Measurements from ENCODE around the gene FGFRL1.

Gene FGFRL1

GRCh38 chr4:1030031-1030430, 18.6 kb downstream of the FGFRL1 start:
- no peak for TF ChIP-seq MYC (IDR thresholded peaks at IDR 0.05; ENCODE audit: low read depth, low read length)
- no peak for TF ChIP-seq POLR2A (IDR thresholded peaks at IDR 0.05; ENCODE audit: extremely low read depth, insufficient read length)
- TF ChIP-seq CTCF (IDR thresholded peaks at IDR 0.05; ENCODE audit: low read depth, low read length), result no peak
- TF ChIP-seq, protein P1, sequence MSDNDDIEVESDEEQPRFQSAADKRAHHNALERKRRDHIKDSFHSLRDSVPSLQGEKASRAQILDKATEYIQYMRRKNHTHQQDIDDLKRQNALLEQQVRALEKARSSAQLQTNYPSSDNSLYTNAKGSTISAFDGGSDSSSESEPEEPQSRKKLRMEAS (IDR thresholded peaks at IDR 0.05; ENCODE audit: low read depth, low read length), result no peak
- DNase-seq (ENCODE audit: low read depth), result peak; percentile 79
- no peak overlapping the region for H3K4me3 ChIP-seq (ENCODE audit: low read depth, low read length)

GRCh38 chr4:1030559-1030958, 19.1 kb downstream of the FGFRL1 start:
- TF ChIP-seq, protein P1 (IDR thresholded peaks at IDR 0.05; ENCODE audit: low read depth, low read length), result no peak
- TF ChIP-seq CTCF (IDR thresholded peaks at IDR 0.05; ENCODE audit: low read depth, low read length) (no peak), MYC (IDR thresholded peaks at IDR 0.05; ENCODE audit: low read depth, low read length) (no peak), POLR2A (IDR thresholded peaks at IDR 0.05; ENCODE audit: extremely low read depth, insufficient read length) (no peak)
- DNase-seq (ENCODE audit: low read depth), result peak; percentile 77
- peak overlapping the region; percentile 13 for H3K4me3 ChIP-seq (ENCODE audit: low read depth, low read length)

GRCh38 chr4:1031346-1031745, 19.9 kb downstream of the FGFRL1 start:
- DNase-seq (ENCODE audit: low read depth), result no peak
- TF ChIP-seq, protein P1 (IDR thresholded peaks at IDR 0.05; ENCODE audit: low read depth, low read length), result no peak
- TF ChIP-seq POLR2A (IDR thresholded peaks at IDR 0.05; ENCODE audit: extremely low read depth, insufficient read length), result no peak
- TF ChIP-seq MYC (IDR thresholded peaks at IDR 0.05; ENCODE audit: low read depth, low read length), result no peak
- TF ChIP-seq CTCF (IDR thresholded peaks at IDR 0.05; ENCODE audit: low read depth, low read length), result no peak
- no peak overlapping the region for H3K4me3 ChIP-seq (ENCODE audit: low read depth, low read length)

GRCh38 chr4:1031956-1032795, 20.8 kb downstream of the FGFRL1 start:
- TF ChIP-seq CTCF (IDR thresholded peaks at IDR 0.05; ENCODE audit: low read depth, low read length) (no peak), POLR2A (IDR thresholded peaks at IDR 0.05; ENCODE audit: extremely low read depth, insufficient read length) (no peak), MYC (IDR thresholded peaks at IDR 0.05; ENCODE audit: low read depth, low read length) (no peak)
- TF ChIP-seq, protein P1 (IDR thresholded peaks at IDR 0.05; ENCODE audit: low read depth, low read length), result no peak
- DNase-seq (ENCODE audit: low read depth), result no peak
- no peak overlapping the region for H3K4me3 ChIP-seq (ENCODE audit: low read depth, low read length)

- TF ChIP-seq CTCF (IDR thresholded peaks at IDR 0.05; ENCODE audit: low read depth, low read length), result no peak
- no peak for TF ChIP-seq MYC (IDR thresholded peaks at IDR 0.05; ENCODE audit: low read depth, low read length)
- no peak for TF ChIP-seq POLR2A (IDR thresholded peaks at IDR 0.05; ENCODE audit: extremely low read depth, insufficient read length)
- TF ChIP-seq, protein P1 (IDR thresholded peaks at IDR 0.05; ENCODE audit: low read depth, low read length), result no peak
- no peak overlapping the region for H3K4me3 ChIP-seq (ENCODE audit: low read depth, low read length)
- no peak for DNase-seq (ENCODE audit: low read depth)
Observed at GRCh38 chr4:1032861-1033260, 21.4 kb downstream of the FGFRL1 start.

Data from NB4 (cell line).